ENCODE results near the gene PEAR1.
A peak's percentile ranks its signal among the peaks of the same experiment; 100 is the strongest.

Gene PEAR1

GRCh38 chr1:156939786-156940334 is 46.3 kb downstream of the PEAR1 start:
- DNase-seq (ENCODE audit: low spot score): no peak

DNA sequence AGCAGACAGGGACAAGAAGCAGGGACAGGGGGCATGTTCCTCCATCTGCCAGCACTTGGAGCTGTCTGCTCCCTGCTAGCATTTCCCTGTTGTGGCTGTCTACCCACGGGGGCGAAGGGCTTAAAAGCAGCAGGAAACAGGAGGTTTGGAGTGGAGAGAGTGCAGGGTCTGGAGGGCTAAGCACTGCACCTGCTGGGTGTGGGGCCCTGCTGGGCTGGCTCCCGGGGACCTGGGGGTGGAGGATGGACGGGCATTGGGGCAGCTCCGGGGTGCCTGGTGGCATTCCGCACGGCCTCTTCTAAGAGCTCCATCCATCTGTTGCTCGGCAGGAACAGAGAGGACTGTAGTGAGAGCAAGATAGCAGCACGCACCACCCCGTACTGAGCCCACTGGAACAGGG is 48.2 kb downstream of the PEAR1 start:
- no peak for DNase-seq (ENCODE audit: low spot score)

DNA sequence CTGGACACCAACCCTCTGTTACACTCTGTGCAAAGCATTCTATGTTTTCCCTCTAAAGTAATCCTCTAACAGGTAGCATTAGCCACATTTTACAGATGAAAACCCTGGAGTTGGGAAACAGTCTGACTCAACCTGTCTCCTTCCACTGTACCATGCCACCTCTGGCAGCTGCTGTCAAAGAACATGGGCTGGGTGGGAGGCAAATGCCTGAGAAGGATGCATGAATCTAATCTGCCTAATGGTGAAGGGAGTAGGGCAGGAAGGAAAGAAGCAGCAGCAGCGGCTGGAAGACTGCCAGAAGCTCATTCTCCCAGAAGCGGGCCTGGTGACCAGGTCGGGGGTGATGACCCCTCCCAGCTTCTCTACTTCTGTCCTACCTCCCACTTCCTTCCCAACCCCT is 48.7 kb downstream of the PEAR1 start:
- DNase-seq (ENCODE audit: low spot score): no peak

GRCh38 chr1:156942576-156942975 is 49.1 kb downstream of the PEAR1 start:
- no peak for DNase-seq (ENCODE audit: low spot score)

DNA sequence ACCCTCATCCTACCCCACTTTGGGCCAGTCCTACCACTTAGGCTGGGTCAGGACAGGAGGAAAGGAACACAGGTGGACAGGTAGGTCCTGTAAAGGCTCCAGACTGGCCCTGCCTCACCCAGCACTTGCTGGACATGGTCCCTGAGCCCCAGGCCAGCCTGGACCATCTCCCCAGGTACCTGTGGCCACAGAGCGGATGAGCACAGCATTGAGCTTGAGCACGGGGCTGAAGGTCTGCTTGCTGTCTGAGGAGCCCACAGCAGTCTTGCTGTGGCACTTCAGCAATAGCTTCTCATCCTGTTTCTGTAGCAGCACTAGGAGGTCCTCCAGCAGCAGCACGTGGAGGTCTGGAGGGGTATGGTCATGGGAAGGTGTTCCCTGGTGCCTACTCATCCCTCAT is 50.2 kb downstream of the PEAR1 start:
- no peak for DNase-seq (ENCODE audit: low spot score)

- DNase-seq (ENCODE audit: low spot score): no peak
Measured at GRCh38 chr1:156944268-156944667, 50.8 kb downstream of the PEAR1 start.

DNA sequence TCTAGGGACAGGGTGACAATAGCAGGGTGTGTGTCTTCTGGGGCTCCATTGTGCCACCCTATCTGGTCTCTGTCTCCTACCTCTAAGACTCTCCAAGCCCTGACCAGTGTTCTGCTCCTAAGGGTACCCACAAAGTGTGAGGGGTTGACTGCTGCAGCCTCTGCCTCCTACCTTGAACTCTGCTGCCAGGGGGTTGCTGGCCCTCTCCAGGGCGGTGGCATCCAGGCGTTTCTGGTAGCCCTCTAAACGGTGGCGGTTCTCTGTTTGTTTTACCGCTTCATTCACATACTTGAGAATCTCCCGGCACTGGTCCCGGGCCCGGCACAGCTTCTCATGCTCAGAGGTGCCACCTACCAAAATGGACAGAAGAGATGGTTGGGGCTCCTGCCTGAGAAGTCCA is 51.3 kb downstream of the PEAR1 start:
- no peak for DNase-seq (ENCODE audit: low spot score)

DNA sequence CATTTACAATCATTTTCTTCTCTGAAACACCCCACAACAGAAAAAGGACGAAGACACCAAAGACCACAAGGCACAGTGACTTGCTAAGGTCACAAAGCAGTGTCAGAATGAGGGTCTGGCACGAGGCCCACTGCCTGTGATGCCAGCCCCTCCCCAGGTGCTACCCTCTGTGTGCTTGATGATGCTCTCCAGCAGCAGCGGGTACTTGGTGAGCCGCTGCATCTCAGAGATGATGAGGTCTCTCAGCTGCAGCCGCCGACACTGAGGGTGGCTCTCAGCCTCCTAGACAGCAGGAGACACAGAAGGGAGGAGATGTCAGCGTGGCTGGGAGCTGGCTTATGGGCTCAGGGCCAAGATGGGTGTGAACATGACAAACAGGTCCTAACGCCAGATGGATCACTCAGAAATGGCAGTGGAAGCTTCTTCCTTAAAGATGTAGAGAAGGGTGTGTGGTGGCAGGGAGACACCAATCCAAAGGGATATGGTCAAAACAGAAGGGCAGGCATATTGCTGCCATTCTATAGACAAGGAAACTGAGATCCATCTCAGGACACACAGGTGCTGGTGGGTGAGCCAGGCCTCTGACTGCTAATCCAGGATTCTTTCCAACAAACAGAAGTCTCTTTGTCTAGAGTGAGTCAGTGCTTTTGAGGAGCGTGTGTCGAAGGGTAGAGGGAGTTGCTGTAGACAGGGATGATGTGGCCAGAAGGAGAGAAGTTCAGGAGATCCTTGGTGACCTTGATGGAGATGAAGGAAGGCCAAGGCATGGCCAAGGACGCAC is 52.6 kb downstream of the PEAR1 start:
- DNase-seq (ENCODE audit: low spot score): no peak

DNA sequence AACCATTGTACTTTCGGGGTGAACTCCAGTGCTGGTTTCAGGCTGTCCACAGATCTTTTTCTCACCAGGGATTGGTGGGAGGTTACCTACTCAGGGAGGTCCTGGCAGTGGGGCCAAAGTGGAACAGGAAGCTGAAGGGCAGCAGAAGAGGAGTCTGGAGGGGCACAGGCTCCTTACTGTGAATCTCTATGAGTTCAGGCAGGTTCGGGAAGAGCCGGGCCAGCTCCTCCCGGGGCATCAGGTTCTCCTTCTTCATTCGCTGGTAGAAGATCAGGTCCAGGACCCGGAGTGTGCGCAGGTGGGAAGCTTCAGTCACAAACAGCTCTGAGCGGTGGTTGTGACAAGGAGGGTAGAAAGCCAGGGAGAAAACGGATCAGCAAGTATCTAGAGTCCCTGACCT is 53.6 kb downstream of the PEAR1 start:
- no peak for DNase-seq (ENCODE audit: low spot score)

DNA sequence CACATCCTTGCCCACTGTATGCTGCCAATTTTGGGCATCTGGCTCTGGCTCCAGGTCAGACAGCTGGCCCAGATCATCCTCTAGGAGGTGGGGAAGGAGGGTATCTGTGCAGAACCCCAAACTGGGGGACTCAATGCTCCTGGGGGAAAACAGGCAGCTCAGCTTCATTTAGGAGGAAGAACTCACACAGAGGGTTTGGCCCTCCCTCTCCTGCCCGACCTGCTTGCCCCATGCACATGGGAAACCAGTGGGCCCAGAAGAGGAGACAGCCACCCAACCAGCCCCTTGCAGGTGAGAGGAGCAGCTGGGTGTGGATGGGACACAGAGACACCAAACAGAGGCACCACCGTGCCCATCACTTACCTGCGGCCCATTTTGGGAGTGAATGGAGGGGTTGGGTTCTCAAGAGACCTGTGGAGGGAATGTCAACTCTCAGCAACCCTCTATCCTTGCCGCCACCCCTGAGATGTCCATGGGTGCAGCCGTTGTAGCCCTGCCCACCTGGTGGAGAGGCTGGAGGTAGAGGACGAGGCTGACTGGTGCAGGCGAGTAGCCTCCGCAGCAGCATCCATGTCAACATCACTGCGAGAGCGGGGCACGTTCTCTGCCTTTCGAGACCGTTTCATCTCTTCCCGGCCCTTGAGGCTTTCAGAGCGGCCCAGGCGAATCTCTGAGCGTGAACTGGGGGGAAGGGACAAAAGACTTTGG is 54.5 kb downstream of the PEAR1 start:
- no peak for DNase-seq (ENCODE audit: low spot score)

DNA sequence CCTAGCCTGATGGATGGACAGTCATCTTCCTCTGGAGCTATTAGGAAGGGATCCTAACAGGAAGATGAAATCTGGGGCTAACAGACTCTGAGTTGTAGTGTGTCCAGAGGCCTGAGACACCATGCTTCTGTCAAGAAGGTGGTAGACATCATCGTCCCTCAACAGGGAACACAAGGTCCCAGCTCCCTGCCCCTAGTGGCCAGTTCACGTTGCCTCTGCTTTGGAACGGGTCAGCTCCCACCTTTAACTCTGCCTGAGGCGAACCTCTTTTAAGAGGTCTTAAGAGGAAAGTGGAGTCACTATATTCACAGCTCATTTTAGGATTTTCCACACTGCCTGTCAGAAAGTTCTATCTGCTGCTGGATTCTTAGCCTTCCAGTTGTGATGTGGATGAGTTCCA is 55.2 kb downstream of the PEAR1 start:
- DNase-seq (ENCODE audit: low spot score): no peak

DNA sequence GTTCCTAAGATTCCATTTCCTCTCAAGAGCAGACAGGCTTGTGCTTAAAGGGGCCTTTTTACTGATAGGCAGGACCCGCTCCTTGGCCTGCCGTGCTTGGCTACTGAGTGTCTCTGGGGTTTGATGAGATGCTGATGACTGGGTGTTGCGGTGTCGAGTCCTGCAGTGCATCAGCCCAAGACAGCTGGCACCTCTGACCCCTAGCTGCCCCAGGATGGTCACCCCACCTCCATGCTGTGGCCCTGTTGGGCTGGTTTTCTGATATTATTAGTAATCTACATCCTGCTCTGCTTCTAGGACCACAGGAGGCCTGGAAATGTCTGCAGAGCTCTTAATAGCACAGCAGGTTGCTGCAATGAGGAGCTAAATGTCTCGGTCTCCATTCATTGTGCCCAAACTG is 55.6 kb downstream of the PEAR1 start:
- DNase-seq (ENCODE audit: low spot score): no peak

GRCh38 chr1:156951371-156951770 is 57.9 kb downstream of the PEAR1 start:
- no peak for DNase-seq (ENCODE audit: low spot score)

- DNase-seq (ENCODE audit: low spot score): no peak
Measured at GRCh38 chr1:156953571-156953970, 60.1 kb downstream of the PEAR1 start.

- DNase-seq (ENCODE audit: low spot score): no peak
Measured at GRCh38 chr1:156956333-156956732, 62.8 kb downstream of the PEAR1 start.

DNA sequence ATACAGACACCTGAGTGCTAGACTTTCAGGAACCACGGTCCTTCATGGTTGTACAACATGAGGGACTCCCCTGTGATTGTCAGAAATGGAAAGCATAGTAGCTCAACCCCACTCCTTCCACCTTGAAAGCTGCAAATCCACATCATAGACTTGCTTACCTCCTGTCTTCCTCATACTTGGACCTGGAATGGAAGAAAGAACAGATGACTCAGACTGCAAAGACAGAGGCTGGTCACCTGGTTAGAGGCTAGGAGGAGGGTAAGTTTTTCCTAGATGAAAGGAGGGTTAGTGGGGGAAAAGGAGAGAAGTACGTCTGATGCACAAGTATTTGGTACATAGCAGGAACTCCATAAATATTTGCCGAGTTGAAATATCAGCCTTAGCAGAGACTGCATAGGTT is 64.1 kb downstream of the PEAR1 start:
- no peak for DNase-seq (ENCODE audit: low spot score)

DNA sequence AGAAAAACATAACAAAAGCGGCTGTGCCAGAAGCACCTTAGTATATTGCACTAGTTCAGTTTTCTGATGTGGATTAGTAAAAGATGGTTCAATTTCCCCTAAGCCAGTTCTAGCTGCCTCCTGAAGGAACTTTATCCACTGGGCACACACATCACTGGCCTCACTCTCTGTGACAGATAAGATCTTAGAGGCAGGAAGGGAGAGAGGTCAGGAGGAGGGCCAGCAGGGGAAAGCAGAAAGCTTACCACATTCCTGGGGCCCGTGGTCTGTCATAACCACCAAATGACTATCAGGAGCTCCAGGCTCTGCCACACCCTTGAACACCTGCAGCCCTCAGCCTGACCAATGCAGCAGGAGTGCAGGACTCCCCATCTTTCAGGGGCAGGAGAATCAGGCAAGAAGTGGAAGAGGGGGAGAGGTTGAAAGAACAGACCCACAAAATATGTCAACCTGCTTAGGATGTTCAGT is 64.8 kb downstream of the PEAR1 start:
- DNase-seq (ENCODE audit: low spot score): no peak

GRCh38 chr1:156959414-156959813 is 65.9 kb downstream of the PEAR1 start:
- DNase-seq (ENCODE audit: low spot score): peak; percentile 46

GRCh38 chr1:156959925-156960324 is 66.4 kb downstream of the PEAR1 start:
- DNase-seq (ENCODE audit: low spot score): no peak

DNA sequence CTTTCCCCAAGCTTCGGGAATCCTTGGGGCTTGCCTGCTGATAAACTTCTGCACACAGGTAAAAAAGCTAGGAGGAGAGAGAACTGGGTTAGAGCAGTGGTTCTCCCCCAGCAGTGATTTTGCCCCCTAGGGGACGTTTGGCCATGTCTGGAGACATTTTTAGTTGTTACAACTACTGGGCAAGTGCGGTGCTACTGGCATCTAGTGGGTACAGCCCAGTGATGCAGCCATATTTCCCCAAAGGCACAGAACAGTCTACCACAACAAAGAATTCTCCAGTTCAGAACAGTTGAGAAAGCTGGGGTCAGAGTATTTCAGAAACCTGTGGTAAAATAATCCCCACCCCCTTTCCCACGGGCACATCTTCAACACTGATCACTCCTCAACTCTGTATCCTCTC is 68.2 kb downstream of the PEAR1 start:
- DNase-seq (ENCODE audit: low spot score): no peak

GRCh38 chr1:156963621-156964020 is 70.1 kb downstream of the PEAR1 start:
- DNase-seq (ENCODE audit: low spot score): no peak

DNA sequence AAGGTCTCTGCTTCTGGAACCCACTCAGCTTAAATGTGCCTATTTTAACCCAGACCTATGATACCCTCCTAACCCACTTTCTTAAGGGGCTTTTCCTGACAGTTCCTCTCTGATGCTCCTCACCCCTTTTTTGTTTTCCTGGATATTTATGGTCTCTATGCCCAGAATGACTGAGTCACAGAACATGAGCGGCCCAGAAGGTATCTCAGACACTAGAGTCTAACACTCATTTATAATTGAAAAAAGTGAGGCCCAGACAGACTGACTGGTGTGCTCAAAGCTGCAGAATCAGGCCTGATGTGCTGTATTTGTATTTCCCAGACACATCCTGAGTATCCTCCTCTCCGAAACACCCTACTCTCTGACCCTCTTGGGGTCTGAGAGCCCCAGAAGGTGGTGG is 70.9 kb downstream of the PEAR1 start:
- DNase-seq (ENCODE audit: low spot score): peak; percentile 29
